Peyer's patch (tissue), 4 donors: ENCODE data around the gene DDX39A. TPM values are rescaled to one million over a fixed set of nuclear protein-coding genes. Genes with fewer than 3 reads are reported as not detected.

Source experiments
- DNase-seq, 3 donors: peaks; one replicate each; pipeline ENCODE4 v3.0.0-alpha.2; 2017 to 2019
- H3K27ac ChIP-seq, 4 donors: fragments of 200-600 bp; sonication (generic); one replicate each; pipeline ENCODE4 v1.5.1; 2016 to 2019
- H3K27me3 ChIP-seq, 2 donors: fragments of 200-600 bp; sonication (generic); one replicate each; pipeline ENCODE4 v1.5.1; 2019
- H3K36me3 ChIP-seq, 3 donors: fragments of 200-600 bp; sonication (generic); one replicate each; pipeline ENCODE4 v1.5.1; 2016 to 2019
- H3K4me1 ChIP-seq, 4 donors: fragments of 200-600 bp; sonication (generic); one replicate each; pipeline ENCODE4 v1.5.1; 2016 to 2019
- H3K4me3 ChIP-seq, 4 donors: fragments of 200-600 bp; sonication (generic); 1 replicate in 3 of 4; 2 replicates in 1 of 4; pipeline ENCODE4 v1.5.1; 2016 to 2019; ENCODE audit warnings: mild to moderate bottlenecking in 1 of 4
- H3K9me3 ChIP-seq, 4 donors: fragments of 200-600 bp; sonication (generic); one replicate each; pipeline ENCODE4 v1.5.1; 2016 to 2019; ENCODE audit warnings: mild to moderate bottlenecking in 1 of 4
- POLR2A ChIP-seq, 2 donors: fragments of 450-650 bp; IDR thresholded peaks; one replicate each; pipeline ENCODE4 v1.5.1; 2017; ENCODE audit warnings: antibody characterized with exemption in 2 of 2, mild to moderate bottlenecking in 2 of 2, moderate library complexity in 2 of 2
- total RNA-seq, 4 donors: library from RNA; depleted of rRNA; stranded (reverse); fragments of >200 nt; gene quantifications; one replicate each; pipeline ENCODE4 v1.1.0, GENCODE V29; 2016
- TF ChIP-seq, protein P1 (sequence below), 6 experiments: fragments of 450-650 bp in 4 of 6; fragments of 200-600 bp in 2 of 6; sonication (generic) in 1 of 6; IDR thresholded peaks; one replicate each; pipeline ENCODE4 v1.5.1; 2017 to 2019; ENCODE audit warnings: antibody characterized with exemption in 6 of 6, mild to moderate bottlenecking in 3 of 6, moderate library complexity in 1 of 6

Gene DDX39A
- total RNA-seq, 4 donors from 2014 or later = 52.5 to 283 (median 115) TPM

DNA sequence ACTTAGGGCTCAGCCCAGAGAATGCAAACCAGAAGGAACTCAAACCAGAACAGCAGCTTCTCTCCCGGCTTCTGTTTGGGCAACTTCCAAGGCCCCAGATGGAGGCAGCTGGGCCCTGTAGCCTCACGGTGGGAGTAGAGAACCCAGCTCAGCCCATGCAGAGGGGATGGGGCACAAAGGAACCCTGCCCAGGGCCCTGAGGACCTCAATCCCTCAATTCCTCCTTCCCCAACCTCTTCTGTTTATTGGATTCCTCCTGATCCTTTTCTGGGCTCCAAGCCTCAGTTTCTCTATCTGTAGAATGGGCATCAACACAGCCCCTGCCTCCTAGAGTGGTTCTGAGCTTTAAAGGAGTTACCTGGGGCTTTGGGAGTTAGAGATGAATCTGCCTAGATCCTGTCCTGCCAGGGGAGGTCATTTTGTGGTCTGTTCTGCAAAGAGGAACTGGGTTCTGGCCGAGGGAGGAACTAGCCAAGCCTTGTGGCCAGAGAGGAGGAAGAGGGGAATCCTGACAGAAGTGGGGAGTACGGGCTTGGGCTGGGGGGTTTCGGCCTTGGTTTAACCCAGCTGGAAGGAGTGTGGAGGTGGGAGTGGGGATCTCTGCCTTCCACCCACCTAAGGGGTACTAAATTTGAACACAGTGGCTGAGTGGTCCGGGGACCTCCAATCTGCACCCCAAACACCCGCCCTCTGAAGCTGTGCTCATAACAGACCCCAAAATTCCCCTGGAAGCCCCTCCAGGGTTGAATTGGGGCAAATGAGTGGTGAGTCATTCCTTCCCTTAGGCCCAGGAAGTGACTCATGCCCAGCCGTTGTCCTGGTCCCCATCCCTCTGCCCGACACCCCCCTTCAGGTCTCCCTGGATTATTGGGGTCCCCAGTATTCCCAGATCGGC is 35.2 kb downstream of the DDX39A start:
- DNase-seq = peak in 2 of 3 donors; percentile 61 to 75
- no peak for TF ChIP-seq POLR2A (IDR thresholded peaks at IDR 0.05)
- TF ChIP-seq, protein P1, sequence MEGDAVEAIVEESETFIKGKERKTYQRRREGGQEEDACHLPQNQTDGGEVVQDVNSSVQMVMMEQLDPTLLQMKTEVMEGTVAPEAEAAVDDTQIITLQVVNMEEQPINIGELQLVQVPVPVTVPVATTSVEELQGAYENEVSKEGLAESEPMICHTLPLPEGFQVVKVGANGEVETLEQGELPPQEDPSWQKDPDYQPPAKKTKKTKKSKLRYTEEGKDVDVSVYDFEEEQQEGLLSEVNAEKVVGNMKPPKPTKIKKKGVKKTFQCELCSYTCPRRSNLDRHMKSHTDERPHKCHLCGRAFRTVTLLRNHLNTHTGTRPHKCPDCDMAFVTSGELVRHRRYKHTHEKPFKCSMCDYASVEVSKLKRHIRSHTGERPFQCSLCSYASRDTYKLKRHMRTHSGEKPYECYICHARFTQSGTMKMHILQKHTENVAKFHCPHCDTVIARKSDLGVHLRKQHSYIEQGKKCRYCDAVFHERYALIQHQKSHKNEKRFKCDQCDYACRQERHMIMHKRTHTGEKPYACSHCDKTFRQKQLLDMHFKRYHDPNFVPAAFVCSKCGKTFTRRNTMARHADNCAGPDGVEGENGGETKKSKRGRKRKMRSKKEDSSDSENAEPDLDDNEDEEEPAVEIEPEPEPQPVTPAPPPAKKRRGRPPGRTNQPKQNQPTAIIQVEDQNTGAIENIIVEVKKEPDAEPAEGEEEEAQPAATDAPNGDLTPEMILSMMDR (IDR thresholded peaks at IDR 0.05) = no peak
- peak overlapping the region; percentile 60 to 75 (median 66) for H3K4me3 ChIP-seq
- peaks cover 0 to 10% (median 0%) of the 10 kb centered on the region in 3 donors for H3K36me3 ChIP-seq
- H3K9me3 ChIP-seq = no peaks in the 10 kb centered on the region
- H3K27me3 ChIP-seq = no peaks in the 10 kb centered on the region
- peaks cover 0 to 38% (median 12%) of the 10 kb centered on the region in 4 donors for H3K4me1 ChIP-seq
- H3K27ac ChIP-seq = peak overlapping the region; percentile 87 to 98 (median 92)

DNA sequence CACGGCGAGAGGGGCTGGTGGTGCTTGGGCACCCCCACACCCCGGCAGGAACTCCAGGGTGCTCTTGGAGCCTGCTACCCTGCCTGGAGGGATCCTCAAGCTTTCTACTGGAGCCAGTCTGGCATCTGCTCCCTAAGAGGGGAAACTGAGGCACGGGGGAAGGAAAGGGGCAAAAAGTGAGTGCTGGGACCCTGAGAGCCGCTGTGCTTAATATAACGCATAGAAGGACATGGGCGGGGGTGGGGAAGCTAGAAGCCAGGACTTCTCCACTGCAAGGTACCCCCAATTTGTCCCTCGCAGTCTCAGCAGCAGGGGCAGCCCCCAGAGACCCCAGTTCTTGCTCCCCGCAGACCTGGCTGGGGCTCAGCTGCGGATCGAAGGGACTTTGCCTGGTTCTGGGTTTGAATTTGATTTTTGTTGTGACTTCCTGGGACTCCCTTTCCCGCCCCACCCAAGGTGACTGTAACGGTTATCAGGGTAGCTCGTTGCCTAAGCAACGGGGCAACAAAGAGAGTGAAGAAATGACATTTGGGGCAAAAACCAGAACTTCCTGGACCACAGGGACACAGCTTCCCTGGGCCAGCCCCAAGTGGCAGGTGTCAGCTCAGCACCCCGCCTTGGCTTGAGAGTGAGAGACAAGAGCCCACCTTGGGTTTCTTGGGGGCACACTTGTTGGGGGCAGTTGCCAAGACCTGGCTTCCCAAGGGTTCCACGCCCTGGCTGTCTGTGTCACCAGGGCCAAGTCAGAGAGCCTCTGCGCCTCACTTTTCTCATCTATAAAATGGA is 37.3 kb downstream of the DDX39A start:
- Histone ChIP-seq H3K9me3 (no peaks in the 10 kb centered on the region), H3K4me1 (peaks cover 0 to 42% (median 12%) of the 10 kb centered on the region in 4 donors), H3K27me3 (no peaks in the 10 kb centered on the region), H3K4me3 (peak overlapping the region; percentile 60 to 75 (median 66)), H3K27ac (peak overlapping the region; percentile 87 to 98 (median 92)), H3K36me3 (no peaks in the 10 kb centered on the region)
- TF ChIP-seq, protein P1 (IDR thresholded peaks at IDR 0.05) = peak in 4 of 6 experiments; percentile 6 to 18 (median 18)
- TF ChIP-seq POLR2A (IDR thresholded peaks at IDR 0.05) = peak in 1 of 2 donors; percentile 29
- DNase-seq = peak; percentile 71 to 90 (median 80)

DNA sequence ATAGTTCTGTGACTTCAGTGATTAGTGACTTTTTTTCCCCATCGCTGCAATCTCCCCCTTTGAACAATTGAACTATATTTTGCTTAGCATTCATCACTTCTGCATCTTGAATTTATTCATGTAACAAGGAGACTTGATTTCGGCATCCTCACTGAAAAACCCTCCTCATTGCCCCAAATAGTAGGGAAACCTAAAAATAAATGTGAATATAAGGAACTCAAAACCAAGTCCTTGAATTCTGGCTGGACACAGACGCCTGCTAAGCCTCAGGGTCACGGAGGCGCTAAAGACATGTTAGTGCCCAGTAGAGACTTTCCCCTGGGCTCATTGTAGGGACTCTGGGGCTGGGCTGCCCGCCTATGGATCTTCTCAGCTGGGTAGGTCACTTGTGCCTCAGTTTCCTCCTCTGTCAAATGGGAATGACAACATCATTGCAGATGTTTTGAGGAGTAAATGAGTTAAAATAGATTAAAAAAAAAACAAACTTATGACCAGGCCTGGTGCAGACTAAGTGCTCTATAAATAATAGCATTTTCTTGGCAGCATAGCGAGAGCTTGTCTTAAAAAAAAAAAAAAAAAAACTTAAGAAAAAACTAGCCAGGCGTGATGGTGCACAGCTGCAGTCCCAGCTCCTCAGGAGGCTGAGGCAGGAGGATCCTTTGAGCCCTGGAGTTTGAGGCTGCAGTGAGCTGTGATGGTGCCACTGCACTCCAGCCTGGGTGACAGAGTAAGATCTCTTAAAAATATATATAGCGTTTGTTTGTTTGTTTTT is 39.7 kb downstream of the DDX39A start:
- H3K4me1 ChIP-seq = peaks cover 0 to 53% (median 27%) of the 10 kb centered on the region in 4 donors
- no peak for DNase-seq
- TF ChIP-seq, protein P1 (IDR thresholded peaks at IDR 0.05) = no peak
- TF ChIP-seq POLR2A (IDR thresholded peaks at IDR 0.05) = no peak
- no peaks in the 10 kb centered on the region for H3K9me3 ChIP-seq
- H3K36me3 ChIP-seq = no peaks in the 10 kb centered on the region
- no peak overlapping the region for H3K4me3 ChIP-seq
- no peaks in the 10 kb centered on the region for H3K27me3 ChIP-seq
- peak overlapping the region; percentile 87 to 98 (median 92) for H3K27ac ChIP-seq

DNA sequence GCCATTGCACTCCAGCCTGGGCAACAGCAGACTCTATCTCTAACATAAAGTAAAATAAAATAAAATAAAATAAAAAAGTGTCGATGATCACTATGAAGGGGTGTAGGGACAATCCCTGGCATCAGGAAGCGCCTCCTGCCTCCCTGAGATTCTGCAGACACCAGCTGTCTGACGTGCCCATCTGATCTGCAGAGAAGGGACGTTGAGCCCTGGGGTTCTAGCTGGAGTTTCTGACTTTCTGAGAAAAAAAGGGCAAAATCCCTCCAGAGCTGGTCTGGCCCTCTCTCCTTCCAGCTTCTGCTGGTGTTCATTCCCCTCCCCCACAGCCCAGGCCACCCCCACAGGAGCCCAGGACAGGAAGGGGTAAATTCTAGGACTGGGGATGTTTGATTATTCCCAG is 40.3 kb downstream of the DDX39A start:
- H3K9me3 ChIP-seq = no peaks in the 10 kb centered on the region
- H3K27me3 ChIP-seq = no peaks in the 10 kb centered on the region
- H3K4me3 ChIP-seq = no peak overlapping the region
- H3K36me3 ChIP-seq = no peaks in the 10 kb centered on the region
- peak overlapping the region; percentile 18 to 98 (median 92) for H3K27ac ChIP-seq
- TF ChIP-seq, protein P1 (IDR thresholded peaks at IDR 0.05) = no peak
- no peak for TF ChIP-seq POLR2A (IDR thresholded peaks at IDR 0.05)
- no peak for DNase-seq
- peaks cover 0 to 52% (median 30%) of the 10 kb centered on the region in 4 donors for H3K4me1 ChIP-seq

DNA sequence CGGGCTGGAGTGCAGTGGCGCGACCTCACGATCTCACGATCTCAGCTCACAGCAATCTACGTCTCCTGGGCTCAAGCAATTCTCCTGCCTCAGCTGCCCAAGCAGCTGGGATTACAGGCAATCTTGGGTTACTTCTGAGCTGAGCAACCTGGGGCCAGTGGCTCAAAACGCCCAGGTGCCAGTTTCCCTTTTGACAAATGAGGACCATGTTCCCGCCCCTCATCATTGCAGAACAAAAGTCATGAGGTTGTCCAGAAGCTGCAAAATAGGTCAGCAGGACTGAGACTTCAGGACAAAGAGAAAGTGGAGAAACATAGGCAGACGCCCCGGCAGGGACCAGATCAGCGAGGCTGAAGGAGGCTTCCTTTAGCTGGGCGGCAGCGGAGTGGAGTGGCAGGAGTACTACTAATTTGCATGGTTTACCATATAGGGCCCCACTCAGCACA is 41.2 kb downstream of the DDX39A start:
- Histone ChIP-seq H3K4me1 (peaks cover 0 to 46% (median 30%) of the 10 kb centered on the region in 4 donors), H3K9me3 (no peaks in the 10 kb centered on the region), H3K27me3 (no peaks in the 10 kb centered on the region), H3K4me3 (peak overlapping the region in 1 of 4 donors; percentile 20), H3K36me3 (no peaks in the 10 kb centered on the region), H3K27ac (peak overlapping the region in 2 of 4 donors; percentile 46 to 98)
- peak in 1 of 3 donors; percentile 47 for DNase-seq
- TF ChIP-seq, protein P1 (IDR thresholded peaks at IDR 0.05) = no peak
- no peak for TF ChIP-seq POLR2A (IDR thresholded peaks at IDR 0.05)
